HG03565 (cell line): ENCODE measurements around the gene MAN1A1.
"Not testable (repeated sequence)": the region's sequence is repeated elsewhere in the genome, so short reads cannot be mapped to it uniquely, and the experiment has no call there.

Source experiments
- ATAC-seq: cut with Tn5 transposase; IDR thresholded peaks from one replicate; pipeline ENCODE4 v1.9.1; 2021; ENCODE audit warnings: mild to moderate bottlenecking, moderate library complexity; ENCODE audit not compliant: unreplicated experiment

Gene MAN1A1

DNA sequence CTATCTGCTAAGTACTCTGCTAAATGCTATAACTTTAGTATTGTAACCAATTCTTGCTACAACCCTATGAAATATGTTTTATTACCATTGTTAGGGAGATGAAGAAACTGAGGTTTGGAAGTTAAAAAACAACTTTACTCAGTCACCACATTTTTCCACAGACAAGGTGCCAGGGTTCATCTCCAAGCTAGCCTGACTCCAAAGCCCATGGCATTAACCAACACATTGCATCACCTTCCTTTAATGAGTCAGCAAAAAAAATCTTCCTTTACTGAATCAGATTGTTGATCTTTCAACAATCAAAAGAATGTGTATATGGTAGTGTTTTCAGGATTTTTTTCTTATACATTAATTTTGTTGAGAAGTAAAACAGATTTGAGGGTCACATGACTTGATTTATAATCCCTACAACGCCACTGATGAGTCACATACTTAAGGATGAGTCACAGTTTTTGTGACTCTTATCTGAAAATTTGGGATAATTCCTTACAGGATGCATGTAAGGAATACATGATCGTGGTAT, 41.5 kb downstream of the MAN1A1 start:
- ATAC-seq: no peak

DNA sequence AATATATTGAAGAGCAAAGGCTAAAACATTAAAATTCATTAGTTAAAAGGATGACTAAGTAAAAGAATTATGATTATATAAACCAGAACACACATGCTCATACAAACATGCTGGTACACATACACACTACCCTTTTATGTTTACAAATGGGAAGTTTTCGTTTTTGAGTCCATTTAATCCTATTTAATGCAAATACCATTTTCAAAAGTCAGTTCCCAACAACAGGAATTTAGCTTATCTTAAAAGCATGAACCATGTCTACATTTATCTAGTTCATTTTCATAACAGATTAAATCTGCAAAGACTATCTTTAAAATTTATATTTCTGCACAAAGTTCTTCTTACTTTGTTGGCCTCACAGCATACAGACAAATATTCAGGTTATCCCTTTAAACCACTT, 42.5 kb downstream of the MAN1A1 start:
- ATAC-seq: no peak

DNA sequence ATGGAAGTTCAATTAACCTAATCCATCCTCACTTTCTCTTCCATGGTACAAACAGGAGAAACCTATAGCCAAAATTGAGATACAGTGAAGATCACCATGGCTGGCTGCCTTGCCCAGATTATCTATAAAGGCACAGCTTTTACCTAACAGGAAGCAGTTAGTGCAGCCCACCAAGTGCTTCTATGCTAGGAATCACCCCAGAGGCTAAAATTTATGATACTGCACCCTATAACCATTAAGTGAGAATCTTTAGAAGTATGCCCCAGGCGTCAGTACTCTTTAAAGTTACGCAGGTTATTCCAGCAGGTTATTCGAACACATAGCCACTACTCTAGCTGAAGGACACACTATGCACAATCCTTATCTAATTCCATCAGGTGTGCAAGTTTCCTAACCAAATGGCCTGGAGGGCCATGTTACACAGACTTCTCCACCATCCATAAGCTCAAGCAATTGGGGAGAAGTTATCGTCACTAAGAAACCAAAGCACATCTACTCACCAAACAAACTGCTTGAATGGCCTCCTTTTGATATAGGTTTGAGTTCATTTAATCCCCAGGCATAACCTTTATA, 43.1 kb downstream of the MAN1A1 start:
- no peak for ATAC-seq

DNA sequence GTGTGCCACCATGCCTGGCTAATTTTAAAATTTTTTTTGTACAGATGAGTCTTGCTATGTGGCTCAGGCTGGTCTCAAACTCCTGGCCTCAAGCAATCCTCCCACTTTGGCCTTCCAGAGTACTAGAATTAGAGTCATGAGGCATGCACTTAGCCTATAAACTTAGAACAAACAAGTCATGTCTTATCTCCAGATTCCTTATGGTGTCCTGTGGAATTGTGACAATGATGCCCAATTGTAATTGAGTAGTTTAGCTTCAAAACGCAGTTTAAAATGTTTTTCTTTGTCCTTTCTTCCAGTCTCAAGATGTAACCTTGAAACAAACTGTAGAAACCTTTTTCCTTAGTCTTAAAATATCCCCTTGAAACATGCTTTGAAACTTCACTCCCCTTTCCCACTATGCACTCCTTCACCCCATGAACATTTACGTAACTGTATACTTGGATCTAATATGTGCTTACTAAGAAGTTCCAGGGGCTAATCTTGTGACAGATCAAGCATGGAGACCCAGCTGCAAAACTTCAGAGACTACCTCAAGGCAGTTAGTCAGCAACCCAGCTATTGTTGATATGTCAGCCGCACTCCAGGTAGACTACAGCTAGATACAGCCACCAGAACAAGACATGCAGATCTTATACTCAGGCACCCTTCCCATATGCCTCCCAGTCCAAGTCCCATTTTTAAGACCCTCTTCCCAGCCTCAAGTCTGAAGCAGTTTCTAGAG, 46.2 kb downstream of the MAN1A1 start:
- ATAC-seq: no peak

DNA sequence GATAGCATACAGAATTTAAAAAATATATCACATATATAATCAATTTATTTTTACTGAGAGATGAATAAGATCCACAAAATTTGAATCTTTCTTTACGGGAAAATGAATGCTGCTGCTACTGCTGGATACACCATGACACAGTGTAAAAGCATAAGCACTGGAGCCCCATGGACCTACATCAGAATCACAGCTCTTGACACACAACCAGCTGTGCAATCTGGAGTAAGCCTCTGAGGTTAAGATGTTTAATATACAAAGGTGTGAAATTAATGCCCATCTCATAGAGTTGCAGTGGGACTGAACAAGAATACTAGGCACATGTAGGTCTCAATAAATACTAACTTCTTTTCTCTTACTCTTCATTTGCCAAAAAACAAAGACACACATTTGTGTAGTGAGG, 48.1 kb downstream of the MAN1A1 start:
- ATAC-seq: no peak

DNA sequence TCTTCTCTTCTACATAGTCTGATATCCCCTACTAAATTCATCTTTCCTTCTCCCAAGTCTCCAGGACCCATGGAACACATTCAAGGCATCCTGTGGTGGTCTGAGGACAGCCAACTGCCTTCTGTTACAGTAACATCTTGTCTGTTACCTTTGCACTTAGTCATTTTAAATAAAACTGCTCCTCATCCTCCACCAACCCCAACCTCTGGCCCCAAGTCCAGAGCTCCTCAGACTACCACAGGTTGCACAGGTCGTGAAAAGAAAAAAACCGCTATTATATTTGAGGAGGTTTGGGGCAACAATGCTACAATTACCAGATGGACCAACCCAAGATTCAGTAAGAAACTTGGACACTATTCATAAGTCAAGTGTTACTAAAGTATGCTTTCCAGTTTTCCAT, 49.9 kb downstream of the MAN1A1 start:
- no peak for ATAC-seq

DNA sequence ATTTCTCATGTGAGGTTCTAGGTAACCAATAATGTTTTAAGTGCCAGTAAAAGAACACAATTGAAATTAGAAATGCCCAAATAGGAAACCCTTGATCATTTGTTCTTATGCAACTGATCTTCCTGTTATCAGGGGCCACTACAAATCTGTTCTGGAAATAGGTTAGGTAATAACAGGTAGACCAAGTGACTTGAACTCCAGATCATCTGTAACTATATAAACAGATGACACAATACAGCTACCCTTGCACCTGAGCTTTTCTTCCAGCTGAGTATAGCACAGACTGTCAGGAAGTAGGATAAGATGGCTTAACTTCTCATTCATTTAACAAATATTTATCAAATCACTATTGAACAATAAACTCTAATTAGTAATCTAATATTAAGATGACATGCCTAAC, 52.5 kb downstream of the MAN1A1 start:
- no peak for ATAC-seq

DNA sequence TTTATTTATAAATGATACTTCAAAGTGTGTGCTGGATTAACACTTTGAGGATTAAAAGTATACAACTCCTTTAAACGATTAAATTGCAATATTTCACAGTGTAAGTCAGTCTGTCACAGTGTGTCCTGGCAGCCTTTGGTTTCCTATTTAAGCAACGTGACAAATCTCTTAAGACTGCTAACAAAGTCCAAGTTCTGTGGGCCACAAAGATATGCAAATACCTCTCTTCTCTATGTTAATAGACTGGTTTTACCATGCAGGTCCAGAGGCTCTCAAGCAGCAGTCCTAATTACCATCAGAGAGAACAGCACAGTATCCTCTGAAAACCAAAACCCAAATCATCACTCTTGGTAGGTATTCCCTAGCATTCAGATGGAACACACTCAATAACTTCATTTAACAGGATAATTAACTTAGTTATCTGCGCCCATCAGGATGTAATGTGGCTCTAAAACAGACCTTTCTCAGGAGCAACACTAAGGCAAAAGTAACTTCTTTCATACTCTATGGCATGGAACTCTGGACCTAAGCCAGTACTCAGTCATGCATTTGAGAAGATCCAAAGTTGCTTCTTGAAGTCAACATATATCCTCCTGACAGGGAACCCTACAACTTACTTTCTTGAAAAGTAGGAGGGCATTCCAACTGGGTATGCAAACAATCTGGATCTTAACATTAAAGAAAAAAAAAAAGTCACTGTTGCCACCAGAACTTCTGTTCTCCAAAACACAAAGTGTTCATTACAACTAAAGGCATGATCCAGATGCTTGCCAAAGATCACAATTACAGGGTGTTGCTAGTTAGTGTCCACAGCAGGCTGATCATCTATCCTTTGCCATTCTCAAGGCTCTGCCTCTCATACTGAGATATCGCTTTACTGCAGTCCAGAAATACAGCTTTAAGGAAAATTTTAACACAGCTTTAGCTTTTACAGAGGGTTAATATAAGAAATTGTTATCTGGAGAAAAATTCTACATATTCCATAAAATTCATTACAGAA, 53.2 kb downstream of the MAN1A1 start:
- no peak for ATAC-seq

DNA sequence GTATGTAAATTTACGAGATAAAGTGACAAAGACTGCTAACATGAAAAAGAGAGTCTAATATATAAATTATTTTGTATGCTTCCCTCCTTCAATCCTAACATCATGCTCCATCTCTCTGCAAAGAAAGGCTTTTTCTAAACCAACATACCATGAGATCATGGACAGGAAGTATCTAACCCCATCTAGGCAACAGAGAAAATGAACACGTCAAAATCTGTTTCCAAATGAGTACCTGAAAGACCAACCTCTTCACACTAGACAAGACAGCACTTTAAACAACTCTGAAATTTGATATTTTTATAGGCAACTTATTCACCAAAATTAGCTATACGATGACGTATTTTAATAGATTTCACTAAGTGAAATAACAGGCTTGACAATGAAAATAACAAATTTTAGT, 54.6 kb downstream of the MAN1A1 start:
- ATAC-seq: peak; percentile 87

DNA sequence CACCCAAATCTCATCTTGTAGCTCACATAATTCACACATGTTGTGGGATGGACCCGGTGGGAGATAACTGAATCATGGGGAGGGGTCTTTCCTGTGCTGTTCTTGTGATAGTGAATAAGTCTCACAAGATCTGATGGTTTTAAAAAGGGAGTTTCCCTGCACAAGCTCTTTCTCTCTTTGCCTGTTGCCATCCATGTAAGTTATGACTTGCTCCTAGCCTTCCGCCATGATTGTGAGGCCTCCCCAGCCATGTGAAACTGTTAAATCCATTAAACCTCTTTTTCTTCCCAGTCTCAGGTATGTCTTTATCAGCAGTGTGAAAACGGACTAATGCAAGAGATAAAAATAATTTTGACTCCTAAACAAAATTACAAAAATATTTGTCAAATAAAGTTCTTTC, 58.5 kb downstream of the MAN1A1 start:
- ATAC-seq: not testable (repeated sequence)

DNA sequence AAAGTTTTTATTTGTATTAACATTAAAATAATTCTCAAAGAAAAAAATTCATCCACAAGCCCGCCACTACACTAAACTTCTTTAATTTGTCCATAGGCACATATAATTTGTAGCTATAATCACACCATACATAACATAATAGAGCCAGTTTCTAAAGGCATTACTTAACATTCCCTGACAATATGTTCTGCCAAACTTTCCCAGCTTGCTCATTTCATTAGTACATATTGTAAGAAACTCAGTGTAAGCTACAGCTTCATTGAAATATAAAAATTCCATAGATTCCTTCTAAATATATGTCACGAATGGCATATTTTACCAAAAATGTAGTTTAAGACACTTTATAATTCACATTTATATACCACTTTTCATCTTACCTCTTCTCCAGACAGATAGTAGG, 59.3 kb downstream of the MAN1A1 start:
- no peak for ATAC-seq

DNA sequence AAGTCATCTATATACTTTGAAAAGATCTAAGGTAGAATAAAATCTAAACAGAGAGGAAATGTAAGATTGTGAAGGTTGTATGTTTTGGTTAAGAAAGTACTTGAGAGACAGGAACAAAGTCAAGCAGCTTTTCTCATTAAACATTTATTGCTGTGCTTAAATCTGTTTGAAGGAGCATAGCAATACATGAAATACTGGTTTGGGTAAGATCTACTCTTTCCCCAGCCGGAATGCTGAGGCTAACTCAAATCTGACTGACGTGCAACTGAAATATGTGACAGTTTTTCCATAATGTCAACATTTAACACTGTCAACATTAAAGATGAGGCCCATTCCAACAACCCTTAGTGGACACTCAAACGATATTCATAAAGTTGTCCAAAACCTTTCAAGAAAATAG, 59.9 kb downstream of the MAN1A1 start:
- no peak for ATAC-seq

DNA sequence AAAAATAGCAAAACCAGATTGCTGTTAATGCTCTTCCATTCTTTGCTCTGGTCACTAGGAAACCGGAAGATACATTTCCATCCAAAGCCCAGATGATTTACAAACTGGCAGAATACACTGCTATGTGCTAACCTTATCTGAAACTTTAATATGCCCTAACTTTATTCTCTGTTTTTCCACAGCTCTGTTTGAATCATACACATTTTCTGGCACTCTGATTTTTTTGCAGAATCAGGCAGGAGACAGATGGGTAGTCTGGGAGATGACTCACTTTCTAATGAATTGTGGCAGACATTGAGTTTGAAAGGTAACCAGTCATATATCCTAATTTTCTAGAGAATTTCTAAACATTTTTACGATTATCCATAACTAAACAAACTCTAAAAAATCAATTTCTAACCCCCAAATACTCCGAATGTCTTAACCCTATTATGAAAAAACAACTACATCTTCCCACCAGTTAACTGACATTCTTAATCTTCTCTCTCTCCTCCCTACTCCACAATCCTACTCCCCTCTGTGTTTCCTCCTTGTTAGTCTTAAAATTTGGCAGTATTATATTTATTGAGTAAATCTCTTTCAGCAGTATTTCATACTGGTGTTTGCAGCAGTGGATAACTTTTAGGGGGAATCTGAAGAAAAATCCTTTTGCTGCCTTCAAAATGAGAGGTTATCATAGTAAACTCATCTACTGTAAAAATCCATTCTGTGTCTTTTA, 63.5 kb downstream of the MAN1A1 start:
- no peak for ATAC-seq

DNA sequence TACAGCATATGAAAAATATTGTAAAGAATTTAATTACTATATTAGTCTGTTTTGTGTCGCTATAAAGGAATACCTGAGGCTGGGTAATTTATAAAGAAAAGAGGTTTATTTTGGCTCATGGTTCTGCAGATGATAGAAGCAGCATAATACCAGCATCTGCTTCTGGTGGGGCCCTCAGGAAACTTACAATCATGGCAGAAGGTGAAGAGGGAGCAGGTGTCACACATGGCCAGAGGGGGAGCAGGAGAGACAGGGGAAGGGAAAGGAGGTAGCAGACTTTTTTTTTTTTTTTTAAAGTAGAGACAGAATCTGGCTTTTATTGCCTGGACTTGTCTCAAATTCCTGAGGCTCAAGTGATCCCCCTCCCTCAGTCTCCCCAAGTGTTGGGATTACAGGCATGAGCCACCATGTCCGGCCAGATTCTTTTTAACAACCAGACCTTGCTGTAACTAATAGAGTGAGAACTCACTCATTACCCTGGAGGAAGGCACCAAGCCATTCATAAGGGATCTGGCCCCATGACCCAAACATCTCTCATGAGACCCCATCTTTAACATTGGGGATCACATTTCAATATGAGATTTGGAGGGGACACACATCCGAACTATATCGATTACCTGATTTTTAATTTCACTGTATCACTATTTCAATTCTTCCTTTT, 64.6 kb downstream of the MAN1A1 start:
- no peak for ATAC-seq

DNA sequence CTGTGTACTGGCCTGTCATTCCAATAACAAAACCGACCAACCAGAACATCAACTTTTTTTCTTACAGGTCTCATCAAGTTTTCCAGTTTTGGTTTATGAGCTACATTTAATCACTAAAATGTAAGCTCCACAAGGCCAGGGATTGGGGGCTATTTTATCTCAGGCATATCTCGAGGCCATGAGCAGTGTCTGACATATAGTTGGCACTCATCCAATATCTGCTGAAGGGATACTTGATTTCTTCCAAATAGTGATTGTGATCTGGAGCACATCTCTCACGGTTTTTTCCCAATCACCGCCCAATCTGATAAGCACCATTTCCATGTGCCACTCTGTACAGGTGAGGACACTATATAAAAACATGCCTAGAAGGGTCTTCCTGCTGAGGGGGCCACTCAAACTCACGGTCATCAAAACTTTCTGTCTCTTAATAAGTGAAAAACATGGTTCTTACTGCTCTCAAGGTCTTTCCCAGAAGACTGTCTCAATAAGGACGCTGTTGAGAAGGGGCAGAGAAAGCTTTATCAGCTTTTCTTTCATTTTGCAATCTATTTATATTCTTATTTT, 65.5 kb downstream of the MAN1A1 start:
- no peak for ATAC-seq

DNA sequence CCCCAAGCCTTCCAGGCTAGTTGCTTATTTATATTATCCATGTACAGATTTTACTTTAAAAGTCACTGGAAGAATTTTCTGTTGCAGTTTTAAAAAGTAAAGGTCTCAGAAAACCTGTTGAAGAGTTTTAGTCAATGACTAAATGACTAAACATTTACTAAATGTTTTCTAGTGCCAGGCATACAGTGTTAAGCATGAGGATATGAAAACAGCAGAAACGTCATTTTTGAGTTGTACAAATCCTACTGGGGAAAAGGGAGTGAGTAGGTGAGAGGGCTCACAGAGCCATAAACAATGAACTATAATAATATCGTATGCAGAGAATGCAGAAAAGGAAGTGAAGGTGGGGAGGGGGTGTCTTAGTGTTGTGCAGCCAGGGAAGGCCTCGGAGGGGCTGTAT, 66.3 kb downstream of the MAN1A1 start:
- ATAC-seq: no peak

DNA sequence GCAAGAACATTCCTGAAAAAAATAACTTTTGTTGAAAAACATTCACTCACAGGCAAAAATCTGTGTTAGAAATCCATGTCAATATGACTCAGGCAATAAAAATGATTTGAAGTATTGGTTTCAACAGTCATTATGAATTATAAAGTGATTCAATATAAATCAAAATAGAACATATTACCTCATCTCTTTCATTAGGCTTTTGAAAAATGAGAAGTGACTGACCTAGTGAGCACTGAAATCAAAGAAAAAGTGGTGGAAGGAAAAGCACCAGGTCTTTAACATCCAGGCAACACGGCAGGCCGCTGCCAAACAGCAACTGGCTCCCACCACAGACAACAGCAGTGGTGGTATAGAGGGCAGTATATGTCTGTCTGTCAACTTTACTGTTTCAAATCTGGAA, 68.9 kb downstream of the MAN1A1 start:
- ATAC-seq: no peak

DNA sequence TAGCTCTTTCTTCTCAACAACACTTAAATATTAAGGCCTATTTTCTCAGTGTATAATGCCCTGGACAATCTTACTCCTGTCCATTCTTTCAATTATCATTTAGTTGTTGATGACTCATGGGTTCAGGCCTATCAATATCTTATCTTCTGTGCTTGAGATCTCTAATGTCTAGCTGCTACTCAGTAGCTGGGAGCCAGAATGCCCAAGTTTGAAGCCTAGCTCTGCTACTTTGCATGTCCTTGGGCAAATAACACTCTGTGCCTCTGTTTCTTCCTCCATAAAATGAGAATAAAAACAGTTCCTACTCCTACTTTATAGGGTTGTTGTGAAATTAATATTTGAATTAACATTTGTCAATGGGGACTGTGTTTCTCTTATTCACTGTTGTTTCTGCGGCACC, 69.5 kb downstream of the MAN1A1 start:
- no peak for ATAC-seq

DNA sequence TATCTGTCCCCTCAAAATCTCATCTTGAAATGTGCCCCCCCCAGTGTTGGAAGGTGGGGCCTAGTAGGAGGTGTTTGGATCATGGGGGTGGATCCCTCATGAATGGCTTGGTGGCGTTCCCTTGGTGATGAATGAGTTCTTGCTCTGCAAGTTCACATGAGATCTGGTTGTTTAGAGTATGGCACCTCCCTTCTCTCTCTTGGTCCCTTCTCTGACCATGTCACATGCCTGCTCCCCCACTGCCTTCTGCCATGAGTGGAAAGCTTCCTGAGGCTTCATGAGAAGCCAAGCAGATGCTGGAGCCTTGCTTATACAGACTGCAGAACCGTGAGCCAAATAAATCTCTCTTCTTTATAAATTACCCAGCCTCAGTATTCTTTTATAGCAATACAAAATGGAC, 70.9 kb downstream of the MAN1A1 start:
- ATAC-seq: no peak

DNA sequence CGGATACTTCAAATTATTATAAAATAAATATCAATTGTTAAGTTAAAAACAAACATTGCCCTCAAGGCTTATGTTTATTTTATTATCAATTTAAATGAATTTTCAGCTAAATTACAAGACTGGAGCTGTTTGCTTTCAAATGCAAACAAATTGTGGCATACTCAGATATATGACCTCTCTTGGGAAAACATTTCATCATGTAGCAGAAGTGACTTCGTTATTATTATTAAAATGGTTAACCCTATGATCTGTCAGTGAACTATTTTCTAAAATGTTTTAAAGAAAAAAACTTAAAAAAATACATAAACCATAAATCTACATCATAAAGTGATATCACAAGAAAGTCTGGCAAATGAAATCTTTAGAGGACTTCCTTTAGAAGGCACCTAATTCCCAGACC, 72.5 kb downstream of the MAN1A1 start:
- no peak for ATAC-seq
